Activated CD8-positive, alpha-beta memory T cell treated with anti-CD3 and anti-CD28 coated beads, Interleukin-2, amount 50 U/mL, for 4 hours (primary cell): ENCODE measurements around the gene LRSAM1.
A peak's percentile ranks its signal among the peaks of the same experiment; 100 is the strongest.

ENCODE experiments used
- DNase-seq: peaks from one replicate; pipeline ENCODE4 v3.0.0-alpha.2; 2020

Gene LRSAM1

DNA sequence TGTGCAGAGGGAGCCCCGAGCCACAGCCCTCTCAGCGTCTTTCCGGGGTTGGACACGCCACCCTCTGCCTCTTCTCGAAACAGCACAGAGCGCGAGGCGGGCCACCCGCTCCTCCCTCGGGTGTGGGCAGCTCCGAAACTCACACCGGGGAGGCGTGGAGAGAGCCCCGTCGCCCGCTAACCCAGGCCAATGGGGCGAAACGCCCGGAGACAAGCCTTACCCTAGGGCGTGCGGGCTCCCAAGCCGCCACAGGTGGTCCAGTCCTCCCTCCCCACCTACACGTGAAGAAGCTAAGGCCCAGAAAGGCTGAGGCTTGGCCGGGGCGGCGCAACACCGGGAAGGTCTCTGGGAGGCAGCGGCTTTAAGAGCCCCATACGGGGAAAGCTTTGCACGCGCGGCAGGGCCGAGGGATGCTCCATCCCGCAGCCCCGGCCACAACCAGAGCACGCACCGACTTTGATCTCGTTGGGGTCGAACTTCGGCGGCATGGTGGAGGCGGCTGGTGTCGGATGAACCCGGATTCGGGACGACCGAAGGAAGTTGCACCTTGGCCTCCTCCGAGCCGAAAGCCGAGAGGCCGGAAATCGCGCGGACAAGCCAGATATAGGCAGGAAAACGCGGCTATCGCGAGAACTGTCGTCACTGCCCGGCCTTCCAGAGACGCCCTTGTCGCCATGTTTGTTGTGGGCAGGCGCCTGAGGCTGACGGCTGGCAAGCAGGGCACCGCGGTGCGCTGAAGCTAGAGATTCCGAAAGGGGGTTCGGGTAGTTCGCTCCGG is at the start of gene LRSAM1, which contains the start of gene RPL12:
Gene LRSAM1, plus strand, starts transcription at position 681 of the 778 bp plus-strand sequence. CDS start 3,018 bp downstream, outside the sequence.
Gene RPL12, minus strand, starts transcription at position 577 of the 778 bp plus-strand sequence. Its CDS starts 89 bp downstream, at position 488.
- DNase-seq: peak; percentile 99

DNA sequence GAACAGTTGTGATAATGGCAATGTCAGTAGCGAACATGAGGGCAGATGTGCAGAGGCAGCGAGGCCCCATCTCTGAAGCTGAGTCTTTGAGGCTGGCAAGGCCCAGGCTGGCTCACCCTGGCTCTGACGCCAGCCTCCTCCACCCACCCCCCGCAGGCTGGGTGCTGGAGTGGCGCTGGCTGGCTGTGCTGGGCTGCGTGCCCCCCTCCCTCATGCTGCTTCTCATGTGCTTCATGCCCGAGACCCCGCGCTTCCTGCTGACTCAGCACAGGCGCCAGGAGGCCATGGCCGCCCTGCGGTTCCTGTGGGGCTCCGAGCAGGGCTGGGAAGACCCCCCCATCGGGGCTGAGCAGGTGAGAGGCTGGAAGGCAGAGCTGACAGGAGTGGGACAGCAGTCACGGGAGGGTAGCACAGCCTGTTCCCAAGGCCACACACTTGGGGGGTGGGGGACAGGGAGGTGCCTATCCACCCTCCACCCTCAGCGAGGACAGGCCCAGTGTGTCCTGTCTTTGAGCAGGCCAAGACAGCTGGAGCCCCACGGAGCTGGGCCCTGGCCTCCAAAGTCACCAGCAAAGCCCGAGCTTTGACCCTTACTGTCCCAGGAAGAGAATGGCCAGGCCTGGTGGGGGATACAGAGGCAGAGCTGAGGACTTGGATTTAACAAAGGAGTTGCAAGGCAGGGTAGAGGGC is 48.8 kb upstream of the LRSAM1 start:
- no peak for DNase-seq

DNA sequence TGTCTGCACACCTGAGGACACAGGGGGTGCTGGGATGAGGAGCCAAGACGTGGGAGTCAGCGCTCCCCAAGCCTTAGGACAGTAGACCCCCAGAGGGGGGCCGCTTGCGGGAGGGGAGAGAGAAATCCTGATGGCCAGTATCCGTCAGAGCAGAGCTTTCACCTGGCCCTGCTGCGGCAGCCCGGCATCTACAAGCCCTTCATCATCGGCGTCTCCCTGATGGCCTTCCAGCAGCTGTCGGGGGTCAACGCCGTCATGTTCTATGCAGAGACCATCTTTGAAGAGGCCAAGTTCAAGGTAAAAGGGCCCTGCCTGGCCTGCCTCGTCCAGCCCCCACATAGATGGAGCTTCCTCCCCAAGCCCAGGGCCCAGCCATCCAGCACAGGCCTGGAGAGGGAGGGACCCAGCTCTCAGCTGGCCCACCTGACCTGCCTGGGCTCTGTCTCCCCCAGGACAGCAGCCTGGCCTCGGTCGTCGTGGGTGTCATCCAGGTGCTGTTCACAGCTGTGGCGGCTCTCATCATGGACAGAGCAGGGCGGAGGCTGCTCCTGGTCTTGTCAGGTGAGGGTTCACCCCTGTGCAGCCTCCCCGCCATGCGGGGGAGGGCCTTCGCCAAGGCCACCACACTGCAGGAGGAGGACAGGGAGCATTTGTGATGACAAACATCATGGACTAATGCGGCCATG is 47.7 kb upstream of the LRSAM1 start:
- no peak for DNase-seq

DNA sequence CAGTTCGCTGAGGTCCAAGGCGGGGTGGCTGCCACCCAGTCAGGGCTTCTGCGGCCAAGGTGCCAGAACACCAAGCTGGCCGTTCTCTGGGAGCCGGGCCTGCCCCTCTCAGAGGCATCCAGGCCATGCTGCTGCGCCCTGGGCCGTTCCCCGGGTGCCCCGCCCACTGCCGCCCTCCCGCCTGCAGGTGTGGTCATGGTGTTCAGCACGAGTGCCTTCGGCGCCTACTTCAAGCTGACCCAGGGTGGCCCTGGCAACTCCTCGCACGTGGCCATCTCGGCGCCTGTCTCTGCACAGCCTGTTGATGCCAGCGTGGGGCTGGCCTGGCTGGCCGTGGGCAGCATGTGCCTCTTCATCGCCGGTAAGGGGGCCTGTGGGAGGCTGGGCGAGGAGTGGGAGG is 46.7 kb upstream of the LRSAM1 start:
- no peak for DNase-seq

DNA sequence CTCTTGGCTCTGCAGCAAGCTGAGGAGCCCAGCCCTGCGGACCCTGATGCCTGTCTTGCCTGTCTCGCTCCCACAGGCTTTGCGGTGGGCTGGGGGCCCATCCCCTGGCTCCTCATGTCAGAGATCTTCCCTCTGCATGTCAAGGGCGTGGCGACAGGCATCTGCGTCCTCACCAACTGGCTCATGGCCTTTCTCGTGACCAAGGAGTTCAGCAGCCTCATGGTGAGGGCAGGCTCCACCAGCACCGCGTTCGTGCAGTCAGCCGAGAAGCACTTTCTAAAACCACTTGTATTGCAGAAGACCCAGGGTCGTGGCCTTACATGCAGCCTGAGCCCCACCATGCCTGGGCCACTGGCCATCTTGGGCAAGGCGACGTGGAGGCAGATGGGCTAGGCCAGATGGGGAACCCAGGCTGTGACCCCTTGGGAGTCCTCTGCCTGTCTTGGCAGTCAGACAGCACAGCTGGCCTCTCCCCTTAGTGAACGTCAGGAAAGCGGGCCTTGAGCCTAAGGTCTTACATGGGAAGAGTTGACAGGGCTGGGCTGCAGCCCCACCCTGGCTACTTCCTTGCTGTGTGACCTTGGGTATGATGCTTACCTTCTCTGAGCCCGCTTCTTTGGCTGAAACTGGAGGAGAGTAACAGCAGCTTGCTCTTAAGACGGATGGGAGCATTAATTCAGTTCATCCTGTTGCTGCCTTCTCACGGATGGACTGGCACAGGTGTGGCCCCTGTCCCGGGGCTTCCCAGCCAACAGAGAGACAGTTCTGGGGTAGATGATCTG is 45.8 kb upstream of the LRSAM1 start:
- no peak for DNase-seq

DNA sequence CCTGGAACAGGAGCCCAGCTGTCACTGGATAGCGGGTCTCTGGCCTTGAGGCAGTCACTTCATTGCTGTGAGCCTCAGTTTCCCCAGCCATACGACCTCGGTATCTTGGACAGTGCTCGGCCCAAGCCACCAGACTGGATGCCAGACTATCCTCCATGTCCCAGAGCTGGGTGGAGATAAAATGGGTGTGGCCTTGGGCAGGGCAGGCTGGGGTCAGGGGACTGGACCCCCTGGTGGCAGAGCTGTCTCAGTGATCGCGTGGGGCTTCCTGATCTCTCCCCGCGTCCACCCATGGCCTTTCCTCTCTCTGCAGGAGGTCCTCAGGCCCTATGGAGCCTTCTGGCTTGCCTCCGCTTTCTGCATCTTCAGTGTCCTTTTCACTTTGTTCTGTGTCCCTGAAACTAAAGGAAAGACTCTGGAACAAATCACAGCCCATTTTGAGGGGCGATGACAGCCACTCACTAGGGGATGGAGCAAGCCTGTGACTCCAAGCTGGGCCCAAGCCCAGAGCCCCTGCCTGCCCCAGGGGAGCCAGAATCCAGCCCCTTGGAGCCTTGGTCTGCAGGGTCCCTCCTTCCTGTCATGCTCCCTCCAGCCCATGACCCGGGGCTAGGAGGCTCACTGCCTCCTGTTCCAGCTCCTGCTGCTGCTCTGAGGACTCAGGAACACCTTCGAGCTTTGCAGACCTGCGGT is 44.4 kb upstream of the LRSAM1 start:
- no peak for DNase-seq

DNA sequence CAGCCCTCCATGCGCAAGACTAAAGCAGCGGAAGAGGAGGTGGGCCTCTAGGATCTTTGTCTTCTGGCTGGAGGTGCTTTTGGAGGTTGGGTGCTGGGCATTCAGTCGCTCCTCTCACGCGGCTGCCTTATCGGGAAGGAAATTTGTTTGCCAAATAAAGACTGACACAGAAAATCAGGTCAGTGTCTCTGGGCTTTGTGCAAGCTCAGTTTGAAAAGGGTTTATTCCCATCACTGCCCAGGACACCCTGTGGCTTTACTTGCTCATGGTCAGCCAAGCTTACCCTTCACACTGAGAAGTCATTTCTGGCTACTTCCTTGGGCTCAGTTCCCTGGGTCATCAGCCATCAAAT is 43.8 kb upstream of the LRSAM1 start:
- no peak for DNase-seq

DNA sequence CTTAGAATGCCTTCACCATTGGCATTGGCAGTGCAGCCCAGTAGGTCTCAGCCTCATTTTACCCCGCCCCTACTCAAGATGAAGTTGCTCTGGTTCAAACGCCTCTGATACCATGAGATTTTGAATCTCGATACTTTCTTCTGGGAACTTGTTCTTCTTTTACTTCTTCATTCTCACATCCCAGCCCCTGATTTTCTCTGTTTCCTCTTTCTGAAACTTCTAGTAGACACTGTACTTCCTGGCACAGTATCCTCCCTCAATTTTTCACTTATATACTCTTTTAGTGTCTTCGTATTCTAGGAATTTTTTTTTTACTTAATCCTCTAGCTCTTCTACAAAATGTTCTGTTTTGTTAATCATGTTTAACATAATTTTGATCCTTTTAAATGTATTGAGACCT is 40.2 kb upstream of the LRSAM1 start:
- no peak for DNase-seq

DNA sequence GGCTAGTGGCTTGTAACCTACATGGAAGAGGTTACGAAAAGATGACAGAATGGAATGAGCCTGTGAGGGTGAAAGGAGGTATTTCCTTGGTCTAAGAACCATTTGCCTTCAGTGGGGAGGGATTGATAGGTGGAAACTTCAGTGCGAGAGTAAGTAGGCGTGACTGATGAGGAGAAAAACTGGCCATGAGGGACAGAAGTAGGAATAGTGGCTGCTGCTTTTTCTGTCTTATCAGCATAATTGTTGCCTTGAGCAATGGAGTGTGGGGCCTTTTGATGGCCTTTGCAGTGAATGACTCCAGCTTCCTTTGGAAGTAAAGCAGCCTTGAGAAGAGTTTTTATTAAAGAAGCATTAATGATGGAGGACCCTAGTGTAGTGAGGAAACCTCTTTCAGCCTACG is 36.2 kb upstream of the LRSAM1 start:
- DNase-seq: no peak

DNA sequence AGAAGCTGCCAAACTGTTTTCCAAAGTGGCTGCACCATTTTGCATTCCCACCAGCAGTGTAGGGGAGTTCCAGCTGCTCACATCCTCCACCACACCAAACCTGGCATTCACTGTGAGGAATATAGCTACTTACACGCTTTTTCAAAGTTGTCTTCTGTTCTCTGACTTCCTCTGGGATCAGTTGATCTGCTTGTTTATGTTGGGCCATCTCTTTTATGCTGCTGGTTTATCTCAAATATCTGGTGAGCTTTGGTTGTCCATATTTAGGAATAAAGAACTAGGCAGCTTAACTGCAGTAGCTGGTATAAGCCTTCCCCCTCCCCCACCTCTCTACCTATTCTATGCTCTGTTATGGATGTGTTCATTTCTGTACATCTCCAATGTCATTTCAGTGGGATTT is 35.7 kb upstream of the LRSAM1 start:
- no peak for DNase-seq

DNA sequence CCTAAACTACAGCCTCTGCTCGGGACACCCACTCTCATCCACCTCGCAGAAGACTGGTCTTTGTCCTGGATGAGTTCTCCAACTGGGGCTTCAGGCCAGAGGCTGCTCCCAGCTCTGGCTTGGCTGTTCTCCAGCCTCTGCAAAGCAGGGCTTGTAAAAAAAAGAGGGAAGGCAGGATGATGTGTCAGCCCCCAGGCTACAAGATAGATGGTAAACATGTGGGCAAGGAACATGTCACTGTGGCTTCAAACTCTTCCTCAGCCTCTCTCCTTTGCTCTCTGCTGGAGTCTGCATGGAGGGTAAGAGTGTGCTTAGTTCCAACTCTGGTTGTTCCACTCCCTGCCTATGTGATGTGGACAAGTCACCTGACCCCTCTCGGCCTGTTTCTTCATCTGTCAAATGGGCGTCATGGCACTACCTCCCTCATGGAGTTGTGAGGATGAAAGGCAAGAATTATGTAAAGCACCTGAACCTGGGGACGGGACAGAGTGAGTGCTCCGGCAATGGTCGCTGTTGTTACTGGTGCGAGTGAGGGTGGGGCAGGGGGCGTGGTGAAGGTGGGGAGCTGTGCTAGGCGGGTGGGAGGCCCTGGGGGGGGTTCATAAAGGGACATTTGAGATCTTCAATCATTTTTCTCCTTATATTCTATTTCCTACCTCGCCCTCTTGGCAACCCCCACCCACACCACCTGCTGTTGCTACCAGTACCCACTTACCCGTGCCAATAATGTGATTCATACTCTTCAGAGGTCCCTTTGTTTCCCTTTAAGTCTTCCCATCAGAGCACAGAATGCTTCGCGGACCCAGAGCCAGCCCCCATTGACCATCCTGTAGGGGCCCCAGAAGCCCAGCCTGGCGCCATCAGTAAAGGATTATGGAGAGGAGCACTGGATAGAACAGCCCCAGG is 33.9 kb upstream of the LRSAM1 start:
- no peak for DNase-seq

DNA sequence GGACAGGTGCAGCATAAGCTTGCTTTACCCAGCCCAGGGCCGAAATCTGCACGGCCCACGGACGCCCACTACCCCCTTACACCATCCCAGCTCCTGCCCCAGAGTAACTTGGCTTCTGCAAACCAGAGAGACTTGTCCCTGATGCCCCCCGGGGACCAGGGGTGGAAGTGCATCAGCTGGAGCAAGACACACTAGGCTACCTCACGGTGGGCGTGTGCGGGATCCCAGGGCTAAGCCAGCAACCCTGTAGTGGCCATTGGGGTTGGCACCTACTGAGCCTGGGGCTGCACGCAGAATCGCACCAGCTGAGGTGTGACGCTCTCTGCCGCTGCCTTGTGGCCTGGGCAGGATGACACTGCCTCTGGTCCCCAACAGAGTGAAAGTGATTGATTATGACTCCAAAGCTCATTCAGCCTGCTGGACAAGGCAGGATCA is 33.3 kb upstream of the LRSAM1 start:
- peak; percentile 45 for DNase-seq

DNA sequence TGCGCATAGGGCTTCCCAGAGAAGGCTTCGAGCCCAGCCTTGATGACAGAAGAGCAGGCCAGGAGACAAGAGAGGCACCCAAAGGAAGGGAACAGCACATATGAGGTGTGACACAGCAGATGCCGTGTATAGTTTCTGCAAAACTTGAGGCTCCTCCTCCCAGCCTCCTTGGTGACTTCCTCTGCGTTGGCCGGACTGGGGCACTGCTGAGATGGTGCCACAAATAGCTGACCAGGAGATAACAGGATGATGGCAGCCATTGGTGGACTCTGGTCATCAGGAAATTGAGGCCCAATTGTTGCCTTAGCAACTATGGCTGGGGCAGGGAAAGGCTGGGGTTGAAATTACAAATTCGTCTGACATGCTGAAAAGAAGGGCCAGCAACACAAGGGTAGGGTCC is 32.0 kb upstream of the LRSAM1 start:
- DNase-seq: no peak

DNA sequence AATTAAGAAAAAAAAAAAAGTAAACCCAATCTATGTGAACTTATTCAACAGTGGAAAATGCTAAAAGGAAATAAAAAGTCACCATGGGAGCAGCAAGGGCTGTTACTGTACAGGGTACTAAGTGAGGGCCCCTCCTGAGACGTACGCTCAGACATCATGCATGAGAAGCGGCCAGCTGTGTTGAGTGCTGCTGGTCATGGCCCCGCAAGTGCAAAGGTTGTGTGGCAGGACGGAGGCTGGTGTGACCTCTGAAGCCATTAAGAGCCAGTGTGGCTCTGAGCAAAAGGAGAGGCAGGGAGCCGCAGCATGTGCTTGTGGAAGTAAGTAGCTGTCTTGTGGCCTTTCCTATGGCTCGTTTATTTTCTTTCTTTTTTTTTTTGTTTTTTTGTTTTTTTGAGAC is 30.3 kb upstream of the LRSAM1 start:
- no peak for DNase-seq

DNA sequence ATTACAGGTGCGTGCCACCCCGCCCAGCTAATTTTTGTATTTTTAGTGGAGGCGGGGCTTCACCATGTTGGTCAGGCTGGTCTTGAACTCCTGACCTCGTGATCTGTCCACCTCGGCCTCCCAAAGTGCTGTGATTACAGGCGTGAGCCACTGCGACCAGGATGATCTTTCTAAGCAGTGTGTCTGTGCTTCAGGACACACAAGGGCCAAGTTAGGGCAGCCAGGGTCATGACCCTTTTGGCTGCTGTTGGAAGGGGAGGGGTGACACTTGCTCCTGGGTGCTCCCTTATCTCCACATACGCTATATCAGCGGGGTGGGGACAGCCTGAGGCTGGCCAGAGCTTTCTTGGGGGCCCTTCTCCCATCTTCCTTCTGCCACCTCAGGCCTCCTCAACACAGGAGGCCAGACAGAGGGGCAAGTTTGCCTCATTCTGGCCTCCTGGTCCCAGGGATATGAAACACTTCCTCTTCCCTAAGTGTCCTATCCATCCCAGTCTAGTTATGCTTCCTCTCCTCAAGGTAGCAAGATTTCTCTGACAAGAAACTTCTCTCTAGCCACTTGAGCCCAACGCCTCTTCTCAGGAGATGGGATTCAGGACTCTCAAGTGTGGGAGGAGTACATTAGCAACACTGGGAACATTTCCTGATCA is 29.1 kb upstream of the LRSAM1 start:
- DNase-seq: no peak

DNA sequence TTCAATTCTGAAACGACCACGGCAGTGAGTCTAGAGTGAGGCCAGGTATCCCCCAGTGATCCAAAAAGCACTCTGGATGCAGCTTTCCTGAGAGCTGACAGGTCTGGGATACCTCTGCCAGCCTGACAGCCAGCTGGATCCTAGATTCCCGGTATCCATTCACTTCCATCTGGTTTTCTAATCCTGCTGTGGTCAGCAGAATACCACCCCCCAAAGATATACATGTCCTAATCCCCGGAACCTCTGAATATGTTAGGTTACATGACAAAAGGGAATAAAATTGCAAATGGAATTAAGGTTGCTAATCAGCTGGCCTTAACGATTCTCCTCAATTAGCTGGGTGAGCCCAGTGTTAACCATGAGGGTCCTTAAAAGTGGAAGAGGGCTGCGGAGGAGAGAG is 28.5 kb upstream of the LRSAM1 start:
- DNase-seq: no peak

DNA sequence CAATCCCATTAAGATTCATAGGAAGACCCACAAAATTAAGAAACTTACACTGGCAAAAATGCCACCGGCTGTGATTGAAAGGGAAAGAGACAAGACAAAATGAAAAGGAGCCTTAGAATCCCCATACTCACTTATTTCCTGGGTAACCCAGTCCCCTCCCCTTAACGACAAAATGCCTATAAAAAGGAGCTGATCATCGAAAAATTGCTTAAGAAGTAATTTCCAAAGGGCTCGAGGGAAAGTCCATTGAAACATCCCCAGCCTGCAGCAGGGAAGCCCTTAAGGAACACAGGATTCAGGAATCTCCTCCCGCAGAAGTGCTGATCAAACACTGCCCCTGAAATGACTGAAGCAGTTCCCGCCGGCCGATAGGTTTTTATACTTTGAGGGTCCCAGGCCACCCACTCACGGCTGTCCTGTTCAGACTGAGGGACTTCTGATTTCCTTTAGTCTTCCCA is 27.8 kb upstream of the LRSAM1 start:
- DNase-seq: no peak

DNA sequence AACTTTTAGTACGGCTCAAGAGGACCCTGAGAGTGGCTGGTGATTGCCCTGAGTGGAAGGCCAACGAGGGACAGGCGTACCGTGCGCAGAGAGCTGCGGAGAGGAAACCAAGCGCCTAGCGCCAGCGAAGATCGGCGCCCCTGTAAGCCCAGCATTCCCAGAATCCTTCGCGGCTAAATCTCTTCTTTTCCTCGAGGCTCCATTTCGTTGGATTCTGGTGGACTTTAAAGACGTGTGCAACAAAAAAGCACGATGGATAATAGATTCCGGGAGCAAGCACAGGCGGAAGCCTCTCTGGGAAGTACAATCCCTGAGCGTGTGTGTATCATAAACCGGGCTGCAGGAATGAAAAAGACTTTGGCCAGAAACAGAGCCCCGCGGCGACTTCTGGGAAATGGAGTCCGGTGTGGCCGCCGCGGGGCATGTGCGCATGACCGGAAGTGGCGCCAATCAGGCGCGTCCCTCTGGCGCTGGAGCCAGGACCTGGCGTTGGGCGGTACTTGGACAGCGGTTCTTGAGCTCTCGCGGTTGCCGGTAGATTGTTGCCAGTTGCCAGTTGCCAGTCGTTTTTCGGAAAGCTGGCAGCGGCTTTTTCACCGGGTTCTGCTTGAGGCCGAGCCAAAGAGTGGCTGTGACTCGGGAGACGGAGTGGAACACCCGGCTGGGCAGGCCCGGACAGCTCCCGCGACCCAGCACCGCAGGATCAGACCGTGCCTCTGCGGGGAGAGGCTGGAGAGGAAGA is 27.2 kb upstream of the LRSAM1 start, which contains the start of gene ZNF79:
Gene ZNF79, plus strand, starts transcription at position 449 of the 742 bp plus-strand sequence. CDS start 406 bp downstream, outside the sequence.
- peak; percentile 86 for DNase-seq

DNA sequence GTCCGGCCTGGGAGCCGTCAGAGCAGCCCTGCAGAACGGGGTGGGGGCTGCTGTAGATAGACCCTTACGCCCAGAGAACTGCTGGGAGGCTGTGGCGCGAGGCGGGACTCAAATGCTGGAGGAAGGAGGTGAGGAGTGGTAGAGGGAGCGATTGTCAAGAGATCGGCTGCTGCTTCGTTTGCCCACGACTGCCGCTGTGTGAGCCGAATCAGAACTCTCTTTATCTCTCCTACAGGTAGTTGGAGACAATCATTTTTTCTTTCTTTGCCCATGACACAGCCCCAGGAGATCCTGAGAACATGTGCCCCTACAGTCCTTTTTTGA is 26.7 kb upstream of the LRSAM1 start:
- peak; percentile 41 for DNase-seq

DNA sequence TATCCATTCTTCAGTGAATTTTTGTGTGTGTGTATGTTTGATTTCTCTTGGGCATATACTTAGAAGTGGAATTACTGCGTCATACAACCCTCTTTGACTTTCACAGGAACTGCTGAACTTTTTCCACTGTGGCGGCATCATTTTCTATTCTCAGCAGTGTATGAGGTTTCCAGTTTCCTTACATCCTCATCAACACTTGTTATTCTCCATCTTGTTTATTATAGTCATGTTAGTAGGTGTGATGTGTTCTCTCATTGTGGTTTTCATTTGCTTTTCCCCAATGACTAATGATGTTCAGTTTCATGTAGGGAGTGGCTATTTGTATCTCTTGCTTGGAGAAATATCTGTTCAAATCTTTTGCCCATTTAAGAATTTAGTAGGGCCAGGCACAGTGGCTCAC is 24.6 kb upstream of the LRSAM1 start:
- no peak for DNase-seq
